Liver (tissue), 2 donors: ENCODE data around the gene RASGRP3.

Experiments used
- TF ChIP-seq, protein P1 (sequence below): IDR thresholded peaks from 2 replicates; pipeline ENCODE4 v1.6.1; 2016; ENCODE audit warnings: antibody characterized with exemption, mild to moderate bottlenecking
- TF ChIP-seq, protein P2 (sequence below): fragments of 150-350 bp; IDR thresholded peaks from 2 replicates; pipeline ENCODE4 v1.5.1; 2017; ENCODE audit warnings: improper control_type of control experiment, low read depth, low read length; ENCODE audit not compliant: missing input control
- donor health status: healthy.

DNA sequence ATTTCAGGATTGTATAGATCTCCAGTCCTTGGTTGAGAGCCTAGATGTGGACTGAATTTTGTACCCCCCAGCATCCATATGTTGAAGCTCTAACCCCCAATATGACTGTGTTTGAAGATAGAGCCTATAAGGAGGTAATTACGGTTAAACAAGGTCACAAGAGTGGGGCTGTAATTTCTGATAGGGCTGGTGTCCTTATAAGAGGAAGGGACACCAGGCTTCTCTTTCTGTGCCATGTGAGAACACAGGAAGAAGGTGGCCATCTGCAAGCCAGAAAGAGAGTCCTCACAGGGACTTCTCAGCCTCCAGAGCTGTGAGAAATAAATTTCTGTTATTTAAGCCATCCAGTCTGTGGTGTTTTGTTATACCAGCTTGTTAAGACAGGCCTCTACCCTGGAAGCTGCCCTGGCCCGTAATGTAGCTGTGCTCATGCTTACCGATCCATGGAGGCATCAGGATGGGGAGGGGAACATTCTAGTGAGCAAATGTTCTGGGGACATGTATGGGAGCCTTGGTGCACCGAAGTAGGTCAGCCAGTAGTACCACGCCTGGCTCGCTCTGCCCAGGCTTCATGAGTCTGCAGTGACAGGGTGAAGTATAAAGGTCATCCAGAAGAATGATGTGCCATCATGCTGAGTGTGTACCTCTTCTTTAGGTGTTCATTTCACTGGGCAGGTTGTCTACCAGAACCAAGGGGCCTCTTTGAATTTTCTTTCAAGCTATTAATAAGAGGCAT is 16.1 kb downstream of the RASGRP3 start:
- TF ChIP-seq, protein P1, sequence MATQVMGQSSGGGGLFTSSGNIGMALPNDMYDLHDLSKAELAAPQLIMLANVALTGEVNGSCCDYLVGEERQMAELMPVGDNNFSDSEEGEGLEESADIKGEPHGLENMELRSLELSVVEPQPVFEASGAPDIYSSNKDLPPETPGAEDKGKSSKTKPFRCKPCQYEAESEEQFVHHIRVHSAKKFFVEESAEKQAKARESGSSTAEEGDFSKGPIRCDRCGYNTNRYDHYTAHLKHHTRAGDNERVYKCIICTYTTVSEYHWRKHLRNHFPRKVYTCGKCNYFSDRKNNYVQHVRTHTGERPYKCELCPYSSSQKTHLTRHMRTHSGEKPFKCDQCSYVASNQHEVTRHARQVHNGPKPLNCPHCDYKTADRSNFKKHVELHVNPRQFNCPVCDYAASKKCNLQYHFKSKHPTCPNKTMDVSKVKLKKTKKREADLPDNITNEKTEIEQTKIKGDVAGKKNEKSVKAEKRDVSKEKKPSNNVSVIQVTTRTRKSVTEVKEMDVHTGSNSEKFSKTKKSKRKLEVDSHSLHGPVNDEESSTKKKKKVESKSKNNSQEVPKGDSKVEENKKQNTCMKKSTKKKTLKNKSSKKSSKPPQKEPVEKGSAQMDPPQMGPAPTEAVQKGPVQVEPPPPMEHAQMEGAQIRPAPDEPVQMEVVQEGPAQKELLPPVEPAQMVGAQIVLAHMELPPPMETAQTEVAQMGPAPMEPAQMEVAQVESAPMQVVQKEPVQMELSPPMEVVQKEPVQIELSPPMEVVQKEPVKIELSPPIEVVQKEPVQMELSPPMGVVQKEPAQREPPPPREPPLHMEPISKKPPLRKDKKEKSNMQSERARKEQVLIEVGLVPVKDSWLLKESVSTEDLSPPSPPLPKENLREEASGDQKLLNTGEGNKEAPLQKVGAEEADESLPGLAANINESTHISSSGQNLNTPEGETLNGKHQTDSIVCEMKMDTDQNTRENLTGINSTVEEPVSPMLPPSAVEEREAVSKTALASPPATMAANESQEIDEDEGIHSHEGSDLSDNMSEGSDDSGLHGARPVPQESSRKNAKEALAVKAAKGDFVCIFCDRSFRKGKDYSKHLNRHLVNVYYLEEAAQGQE = no peak
- TF ChIP-seq, protein P2, sequence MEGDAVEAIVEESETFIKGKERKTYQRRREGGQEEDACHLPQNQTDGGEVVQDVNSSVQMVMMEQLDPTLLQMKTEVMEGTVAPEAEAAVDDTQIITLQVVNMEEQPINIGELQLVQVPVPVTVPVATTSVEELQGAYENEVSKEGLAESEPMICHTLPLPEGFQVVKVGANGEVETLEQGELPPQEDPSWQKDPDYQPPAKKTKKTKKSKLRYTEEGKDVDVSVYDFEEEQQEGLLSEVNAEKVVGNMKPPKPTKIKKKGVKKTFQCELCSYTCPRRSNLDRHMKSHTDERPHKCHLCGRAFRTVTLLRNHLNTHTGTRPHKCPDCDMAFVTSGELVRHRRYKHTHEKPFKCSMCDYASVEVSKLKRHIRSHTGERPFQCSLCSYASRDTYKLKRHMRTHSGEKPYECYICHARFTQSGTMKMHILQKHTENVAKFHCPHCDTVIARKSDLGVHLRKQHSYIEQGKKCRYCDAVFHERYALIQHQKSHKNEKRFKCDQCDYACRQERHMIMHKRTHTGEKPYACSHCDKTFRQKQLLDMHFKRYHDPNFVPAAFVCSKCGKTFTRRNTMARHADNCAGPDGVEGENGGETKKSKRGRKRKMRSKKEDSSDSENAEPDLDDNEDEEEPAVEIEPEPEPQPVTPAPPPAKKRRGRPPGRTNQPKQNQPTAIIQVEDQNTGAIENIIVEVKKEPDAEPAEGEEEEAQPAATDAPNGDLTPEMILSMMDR = no peak
